NCI-H1092 (cell line): ENCODE data around the gene TERT.

Experiments
- DNase-seq: peaks from one replicate; lab custom pipeline; 2025; lab: John Stamatoyannopoulos, UW

The TERT gene

DNA sequence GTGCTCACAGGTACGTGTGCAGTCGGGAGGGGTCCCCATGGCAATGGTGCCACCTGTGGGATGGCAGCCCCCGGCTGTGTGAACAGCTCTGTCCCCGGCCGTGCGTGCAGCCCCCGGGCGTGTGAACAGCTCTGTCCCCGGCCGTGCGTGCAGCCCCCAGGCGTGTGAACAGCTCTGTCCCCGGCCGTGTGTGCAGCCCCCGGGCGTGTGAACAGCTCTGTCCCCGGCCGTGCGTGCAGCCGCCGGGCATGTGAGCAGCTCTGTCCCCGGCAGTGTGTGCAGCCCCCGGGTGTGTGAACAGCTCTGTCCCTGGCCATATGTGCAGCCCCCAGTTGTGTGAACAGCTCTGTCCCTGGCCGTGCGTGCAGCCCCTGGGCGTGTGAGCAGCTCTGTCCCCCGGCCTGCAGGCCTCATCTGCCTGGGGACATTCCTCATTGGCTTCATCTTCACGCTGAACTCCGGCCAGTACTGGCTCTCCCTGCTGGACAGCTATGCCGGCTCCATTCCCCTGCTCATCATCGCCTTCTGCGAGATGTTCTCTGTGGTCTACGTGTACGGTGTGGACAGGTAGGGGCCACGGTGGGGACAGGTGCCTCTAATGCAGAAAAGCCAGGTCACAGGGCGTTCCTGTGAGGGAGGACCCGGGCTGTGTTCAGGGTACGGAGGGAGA is 75.6 kb downstream of the TERT start:
- DNase-seq = no peak

GRCh38 chr5:1218351-1219080 is 76.4 kb downstream of the TERT start:
- no peak for DNase-seq

GRCh38 chr5:1217596-1218206 is 77.2 kb downstream of the TERT start:
- DNase-seq = no peak

DNA sequence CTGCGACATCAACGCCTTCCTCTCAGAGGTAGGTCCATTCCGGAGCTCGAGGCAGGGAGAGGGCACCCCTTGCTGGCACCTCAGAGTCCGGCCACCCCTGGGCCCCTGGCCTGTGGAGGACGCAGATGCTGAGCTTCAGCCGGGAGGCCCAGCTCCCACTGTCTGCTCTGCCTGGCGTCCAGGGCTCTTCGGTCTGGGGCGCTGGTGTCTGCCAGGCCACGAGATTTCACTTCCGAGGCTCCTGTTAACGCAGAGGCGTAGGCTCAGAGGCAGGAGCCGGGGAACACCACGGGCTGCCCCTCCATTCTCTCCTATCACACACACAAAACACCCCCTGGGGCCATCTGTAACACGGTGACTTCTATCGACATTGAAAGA is 78.0 kb downstream of the TERT start:
- DNase-seq = no peak

DNA sequence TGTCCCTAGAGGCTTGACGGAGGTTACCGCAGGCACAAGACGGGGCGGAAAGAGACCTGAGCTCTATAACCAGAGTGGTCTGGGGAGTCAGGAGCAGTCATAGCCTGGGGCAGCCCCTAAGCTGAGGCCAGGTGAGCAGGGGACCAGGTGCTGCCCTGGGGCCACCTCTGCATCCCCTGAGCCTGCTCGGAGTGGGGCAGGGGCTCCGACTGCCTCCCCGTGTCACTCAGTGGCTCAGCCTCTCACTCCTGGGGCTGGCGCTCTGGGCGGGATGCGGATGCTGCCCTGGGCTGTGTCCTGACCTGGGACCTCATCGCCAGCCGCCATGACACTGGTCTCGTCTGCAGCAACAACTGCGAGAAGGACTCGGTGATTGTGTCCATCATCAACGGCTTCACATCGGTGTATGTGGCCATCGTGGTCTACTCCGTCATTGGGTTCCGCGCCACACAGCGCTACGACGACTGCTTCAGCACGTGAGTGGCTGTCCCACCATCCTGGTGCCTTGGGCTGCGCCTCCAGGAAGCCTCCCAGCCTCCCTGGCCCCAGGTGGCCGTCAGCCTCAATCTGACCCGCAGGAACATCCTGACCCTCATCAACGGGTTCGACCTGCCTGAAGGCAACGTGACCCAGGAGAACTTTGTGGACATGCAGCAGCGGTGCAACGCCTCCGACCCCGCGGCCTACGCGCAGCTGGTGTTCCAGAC is 78.5 kb downstream of the TERT start:
- no peak for DNase-seq

- DNase-seq = no peak
These were observed 79.4 kb downstream of the TERT start for GRCh38 chr5:1215320-1216096.

DNA sequence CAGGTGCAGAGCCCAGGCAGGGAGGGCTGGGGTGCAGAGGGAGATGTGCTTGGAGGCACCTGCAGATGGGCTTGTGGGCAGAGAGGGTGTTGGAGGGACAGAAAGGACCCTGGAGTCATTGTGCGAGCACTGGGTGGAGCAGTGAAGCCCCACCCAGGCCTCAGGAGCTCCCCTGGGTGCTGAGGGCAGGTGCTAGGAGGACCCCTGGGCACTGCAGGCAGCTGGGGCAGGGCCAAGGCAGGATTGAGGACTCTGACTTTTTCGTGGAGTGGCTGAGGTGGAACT is 80.0 kb downstream of the TERT start:
- DNase-seq = no peak

GRCh38 chr5:1214163-1214935 is 80.5 kb downstream of the TERT start:
- no peak for DNase-seq

GRCh38 chr5:1213508-1214162 is 81.2 kb downstream of the TERT start:
- DNase-seq = no peak

GRCh38 chr5:1212881-1213280 is 82.0 kb downstream of the TERT start:
- no peak for DNase-seq

GRCh38 chr5:1212271-1212670 is 82.6 kb downstream of the TERT start:
- DNase-seq = no peak

DNA sequence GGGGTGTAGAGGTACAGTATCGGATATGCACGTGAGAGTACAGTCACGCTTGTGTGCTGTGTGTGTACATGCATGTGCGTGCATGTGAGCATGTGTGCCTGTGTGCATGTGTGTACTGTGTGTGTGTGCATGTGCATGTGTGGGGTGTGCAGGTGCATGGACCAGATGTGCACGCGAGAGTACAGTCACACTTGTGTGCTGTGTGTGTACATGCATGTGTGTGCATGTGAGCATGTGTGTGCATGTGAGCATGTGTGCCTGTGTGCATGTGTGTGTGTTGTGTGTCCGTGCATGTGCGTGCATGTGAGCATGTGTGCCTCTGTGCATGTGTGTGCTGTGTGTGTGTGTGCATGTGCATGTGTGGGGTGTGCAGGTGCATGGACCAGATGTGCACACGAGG is 83.2 kb downstream of the TERT start:
- DNase-seq = no peak

DNA sequence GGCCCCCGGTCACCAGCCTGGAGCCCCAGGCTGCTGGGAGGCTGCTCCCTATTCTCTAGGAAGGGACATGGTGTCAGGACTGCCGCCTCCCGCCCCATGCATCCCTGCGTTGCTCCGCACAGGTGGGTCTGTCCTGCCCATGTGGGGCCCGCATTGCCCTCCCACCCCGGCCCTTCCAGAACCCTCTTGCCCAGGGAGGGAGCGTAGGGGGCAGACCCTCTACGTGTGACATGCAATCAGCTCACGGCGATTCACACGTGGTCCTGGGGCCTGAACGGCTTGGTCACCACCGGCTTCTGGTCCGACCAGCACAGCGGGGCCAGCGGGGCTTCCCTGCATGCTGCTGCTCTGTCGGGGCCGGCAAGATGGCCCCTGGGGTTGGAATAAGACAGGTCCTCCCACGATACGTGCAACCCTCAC is 84.0 kb downstream of the TERT start:
- no peak for DNase-seq

GRCh38 chr5:1209896-1210776 is 84.7 kb downstream of the TERT start:
- DNase-seq = no peak

- no peak for DNase-seq
These were observed 85.4 kb downstream of the TERT start for GRCh38 chr5:1209489-1209852.

GRCh38 chr5:1208743-1209488 is 86.0 kb downstream of the TERT start:
- peak; percentile 79 for DNase-seq

- DNase-seq = no peak
These were observed 86.6 kb downstream of the TERT start for GRCh38 chr5:1208221-1208742.

DNA sequence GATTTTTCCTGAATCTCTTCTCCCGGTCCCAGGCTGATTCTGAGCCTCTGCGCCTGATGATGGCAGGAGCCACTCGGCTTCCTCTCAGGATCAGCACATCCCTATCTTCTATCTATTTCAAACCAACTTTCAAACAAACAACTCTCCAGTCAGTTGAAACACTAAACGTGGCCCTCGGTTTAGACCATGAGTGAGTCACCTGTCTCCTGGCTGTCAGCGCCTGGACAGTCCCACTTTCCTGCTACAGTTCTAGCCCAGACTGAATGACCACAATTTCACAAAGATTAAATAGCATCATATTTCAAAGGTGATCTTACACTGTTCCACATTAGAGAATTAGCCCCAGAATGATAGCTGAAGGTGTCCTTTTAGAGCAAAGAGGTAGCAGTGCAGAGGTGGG is 87.3 kb downstream of the TERT start:
- DNase-seq = no peak
